Activated T-cell treated with anti-CD3 and anti-CD28 coated beads, Interleukin-2, amount 50 U/mL, for 24 hours (primary cell): ENCODE results near the gene TREML1.
"Not testable (repeated sequence)": the region's sequence is repeated elsewhere in the genome, so short reads cannot be mapped to it uniquely, and the experiment has no call there.

Source experiments
- DNase-seq: peaks from one replicate; pipeline ENCODE4 v3.0.0-alpha.2; 2020
- H3K27ac Mint-ChIP-seq: 2 replicates; pipeline ENCODE4 v1.8.0; 2020; ENCODE audit warnings: mild to moderate bottlenecking, mixed read lengths
- H3K27me3 Mint-ChIP-seq: 2 replicates; pipeline ENCODE4 v1.8.0; 2020; ENCODE audit warnings: mixed read lengths
- H3K36me3 Mint-ChIP-seq: 2 replicates; pipeline ENCODE4 v1.8.0; 2020; ENCODE audit warnings: low read depth, mixed read lengths
- H3K4me1 Mint-ChIP-seq: 2 replicates; pipeline ENCODE4 v1.8.0; 2020; ENCODE audit warnings: low read depth, mixed read lengths
- H3K4me3 Mint-ChIP-seq: 2 replicates; pipeline ENCODE4 v1.8.0; 2020; ENCODE audit warnings: mild to moderate bottlenecking, moderate library complexity, mixed read lengths
- H3K9me3 Mint-ChIP-seq: 2 replicates; pipeline ENCODE4 v1.8.0; 2020; ENCODE audit warnings: mixed read lengths

Gene TREML1

GRCh38 chr6:41147917-41148316 is 6.2 kb downstream of the TREML1 start:
- H3K9me3 Mint-ChIP-seq, result no peaks in the 10 kb centered on the region
- DNase-seq, result no peak
- H3K36me3 Mint-ChIP-seq, result peaks cover 20% of the 10 kb centered on the region
- no peaks in the 10 kb centered on the region for H3K27me3 Mint-ChIP-seq
- no peak overlapping the region for H3K27ac Mint-ChIP-seq
- no peak overlapping the region for H3K4me3 Mint-ChIP-seq
- peaks cover 11% of the 10 kb centered on the region for H3K4me1 Mint-ChIP-seq

DNA sequence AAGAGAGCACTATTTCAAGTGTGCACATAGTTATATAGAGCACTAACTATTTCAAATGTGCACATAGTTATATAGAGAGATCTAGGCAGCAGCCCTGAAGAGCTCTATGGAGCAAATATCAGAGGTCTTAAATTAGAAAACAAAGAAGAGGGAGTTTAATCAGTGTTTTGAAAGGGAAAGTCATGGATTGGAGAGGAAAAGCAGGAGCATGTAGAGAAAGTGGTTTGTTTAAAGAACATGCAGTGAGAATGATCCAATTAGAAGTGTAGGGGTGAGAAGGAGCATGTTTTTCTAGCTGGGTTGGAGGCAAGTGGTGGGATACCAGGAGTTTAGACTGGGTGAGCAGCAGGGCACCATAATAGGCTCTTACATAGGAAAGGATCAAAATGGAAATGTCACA is 17.2 kb downstream of the TREML1 start:
- Mint-ChIP-seq H3K36me3 (peaks cover 31% of the 10 kb centered on the region), H3K27ac (no peak overlapping the region), H3K4me3 (no peak overlapping the region), H3K27me3 (no peaks in the 10 kb centered on the region), H3K4me1 (no peaks in the 10 kb centered on the region), H3K9me3 (no peaks in the 10 kb centered on the region)
- no peak for DNase-seq

DNA sequence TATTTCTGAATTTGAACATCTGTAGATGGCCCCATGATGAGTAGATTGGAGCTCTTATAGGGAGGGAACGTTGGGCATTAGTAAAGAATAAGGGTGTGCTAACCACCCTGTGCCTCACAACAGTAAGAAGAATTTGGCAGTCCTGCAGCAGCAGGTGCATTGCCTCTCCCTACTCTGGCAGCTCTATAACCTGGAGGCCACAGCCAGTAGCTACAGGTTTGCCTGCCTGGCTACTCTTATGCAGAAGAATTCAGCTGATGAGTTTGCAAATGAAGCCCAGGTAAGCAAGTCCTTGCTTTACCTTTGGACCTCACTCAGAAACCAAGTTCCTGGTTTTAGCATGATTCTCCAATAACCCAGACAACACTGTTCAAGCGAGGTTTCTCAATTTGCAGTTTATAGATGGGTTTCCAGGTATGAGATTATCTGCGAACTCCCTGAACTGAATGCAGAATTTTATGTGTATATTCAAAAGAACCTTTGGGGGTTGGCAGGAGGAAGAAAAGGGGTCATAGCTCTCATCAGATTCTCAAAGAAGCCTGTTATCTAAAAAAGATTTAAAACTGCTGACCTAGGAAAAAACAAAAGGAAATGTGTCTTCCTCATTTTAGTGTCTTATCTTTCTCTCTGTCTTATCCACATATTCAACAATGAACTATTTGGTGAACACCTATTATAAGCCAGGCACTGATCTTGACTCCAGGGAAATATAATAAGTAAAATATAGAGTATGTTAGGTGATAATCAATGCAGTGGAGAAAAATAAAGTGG is 18.9 kb downstream of the TREML1 start:
- no peak for DNase-seq
- peaks cover 24% of the 10 kb centered on the region for H3K36me3 Mint-ChIP-seq
- H3K27me3 Mint-ChIP-seq, result no peaks in the 10 kb centered on the region
- no peaks in the 10 kb centered on the region for H3K4me1 Mint-ChIP-seq
- no peak overlapping the region for H3K27ac Mint-ChIP-seq
- no peaks in the 10 kb centered on the region for H3K9me3 Mint-ChIP-seq
- H3K4me3 Mint-ChIP-seq, result no peak overlapping the region

DNA sequence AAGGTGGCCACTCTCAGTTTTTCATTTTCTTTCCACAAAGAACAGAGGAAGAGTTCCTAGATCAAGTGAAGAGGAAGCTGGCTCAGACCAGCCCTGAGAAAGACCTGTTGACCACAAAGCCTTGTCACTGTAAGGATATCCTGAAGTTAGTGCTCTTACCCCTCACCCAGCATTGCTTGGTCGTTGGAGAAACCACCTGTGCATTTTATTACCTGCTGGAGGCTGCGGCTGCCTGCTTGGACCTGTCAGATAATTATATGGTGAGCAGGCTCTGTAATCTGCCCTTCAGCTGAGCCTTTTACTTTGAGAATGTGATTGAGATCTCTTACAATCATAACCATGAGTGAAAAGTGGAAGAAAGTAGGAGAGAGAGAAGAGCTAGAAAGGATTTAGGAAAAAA is 21.9 kb downstream of the TREML1 start:
- no peak overlapping the region for H3K4me3 Mint-ChIP-seq
- no peaks in the 10 kb centered on the region for H3K4me1 Mint-ChIP-seq
- peaks cover 28% of the 10 kb centered on the region for H3K36me3 Mint-ChIP-seq
- DNase-seq, result no peak
- no peak overlapping the region for H3K27ac Mint-ChIP-seq
- H3K27me3 Mint-ChIP-seq, result no peaks in the 10 kb centered on the region
- H3K9me3 Mint-ChIP-seq, result no peaks in the 10 kb centered on the region

GRCh38 chr6:41125282-41125681 is 28.9 kb downstream of the TREML1 start:
- H3K36me3 Mint-ChIP-seq, result peaks cover 41% of the 10 kb centered on the region
- no peak for DNase-seq
- H3K9me3 Mint-ChIP-seq, result no peaks in the 10 kb centered on the region
- no peaks in the 10 kb centered on the region for H3K4me1 Mint-ChIP-seq
- no peak overlapping the region for H3K27ac Mint-ChIP-seq
- no peaks in the 10 kb centered on the region for H3K27me3 Mint-ChIP-seq
- no peak overlapping the region for H3K4me3 Mint-ChIP-seq

GRCh38 chr6:41122918-41123317 is 31.2 kb downstream of the TREML1 start:
- DNase-seq, result no peak
- H3K4me3 Mint-ChIP-seq, result no peak overlapping the region
- no peaks in the 10 kb centered on the region for H3K9me3 Mint-ChIP-seq
- H3K36me3 Mint-ChIP-seq, result peaks cover 41% of the 10 kb centered on the region
- H3K27me3 Mint-ChIP-seq, result no peaks in the 10 kb centered on the region
- no peak overlapping the region for H3K27ac Mint-ChIP-seq
- H3K4me1 Mint-ChIP-seq, result no peaks in the 10 kb centered on the region

DNA sequence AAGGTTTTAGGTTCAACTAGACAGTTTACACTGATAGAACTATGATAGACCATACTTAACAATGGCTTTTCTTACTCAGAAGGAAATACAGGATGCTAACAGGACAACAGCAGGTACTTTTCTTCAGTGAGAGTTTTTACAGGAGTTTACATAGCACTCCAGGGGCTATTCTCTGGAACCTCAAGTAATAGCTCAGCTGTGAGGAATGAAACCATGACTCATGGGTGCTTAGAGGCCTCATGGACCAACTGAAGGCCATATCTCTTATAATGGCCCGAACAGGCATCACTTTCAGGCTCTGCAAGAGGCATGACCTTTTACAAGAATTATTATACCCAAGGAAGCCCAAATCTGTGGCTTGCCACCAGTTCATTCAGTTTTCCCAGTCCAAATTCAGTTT is 31.8 kb downstream of the TREML1 start:
- Mint-ChIP-seq H3K27ac (no peak overlapping the region), H3K36me3 (peaks cover 45% of the 10 kb centered on the region), H3K27me3 (no peaks in the 10 kb centered on the region), H3K4me3 (no peak overlapping the region), H3K9me3 (no peaks in the 10 kb centered on the region), H3K4me1 (no peaks in the 10 kb centered on the region)
- no peak for DNase-seq

DNA sequence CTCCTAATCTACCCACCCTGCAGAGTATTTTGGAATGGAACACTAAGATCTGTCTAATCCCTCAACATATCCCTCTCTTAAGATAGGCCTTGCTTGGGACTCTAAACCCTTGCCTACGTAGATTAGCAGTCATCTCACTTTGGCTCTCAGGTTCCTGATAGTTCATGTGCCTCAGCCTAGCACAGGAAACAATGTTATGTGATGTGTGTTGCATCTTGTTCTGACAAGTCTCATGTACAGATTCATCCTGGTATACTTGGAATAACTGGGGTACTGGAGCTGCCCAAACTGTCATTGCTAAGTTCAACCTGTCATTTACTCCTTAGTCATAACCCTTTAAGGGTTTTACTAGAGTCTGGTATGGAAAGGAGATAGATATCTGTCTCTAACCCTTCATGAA is 34.1 kb downstream of the TREML1 start:
- Mint-ChIP-seq H3K27me3 (no peaks in the 10 kb centered on the region), H3K4me1 (no peaks in the 10 kb centered on the region), H3K36me3 (peaks cover 42% of the 10 kb centered on the region), H3K4me3 (no peak overlapping the region), H3K27ac (no peak overlapping the region), H3K9me3 (no peaks in the 10 kb centered on the region)
- no peak for DNase-seq

DNA sequence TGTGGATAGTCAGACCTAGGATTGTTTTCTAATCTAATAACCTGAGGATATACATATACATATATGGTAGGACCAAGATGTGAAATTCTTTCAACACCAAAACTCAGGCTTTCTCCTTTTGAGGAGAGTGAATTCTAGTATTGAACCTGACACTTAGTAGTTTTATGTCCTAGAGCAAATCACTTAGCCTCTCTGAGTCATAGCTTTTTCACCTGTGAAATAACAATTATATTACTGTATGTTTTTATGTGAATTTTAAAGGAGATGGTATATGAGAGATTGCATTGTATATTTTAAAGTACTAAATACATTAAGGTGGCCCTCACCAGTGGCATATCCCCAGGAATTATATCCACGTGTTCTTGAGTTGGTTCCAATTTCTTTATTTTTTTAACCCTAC is 34.6 kb downstream of the TREML1 start:
- no peaks in the 10 kb centered on the region for H3K4me1 Mint-ChIP-seq
- H3K36me3 Mint-ChIP-seq, result peaks cover 40% of the 10 kb centered on the region
- no peaks in the 10 kb centered on the region for H3K9me3 Mint-ChIP-seq
- no peak overlapping the region for H3K4me3 Mint-ChIP-seq
- H3K27me3 Mint-ChIP-seq, result no peaks in the 10 kb centered on the region
- no peak for DNase-seq
- no peak overlapping the region for H3K27ac Mint-ChIP-seq

GRCh38 chr6:41115027-41115426 is 39.1 kb downstream of the TREML1 start:
- H3K36me3 Mint-ChIP-seq, result peaks cover 21% of the 10 kb centered on the region
- H3K27me3 Mint-ChIP-seq, H3K4me1 Mint-ChIP-seq, H3K27ac Mint-ChIP-seq, H3K4me3 Mint-ChIP-seq, H3K9me3 Mint-ChIP-seq, DNase-seq: not testable (repeated sequence)

GRCh38 chr6:41111017-41111416 is 43.1 kb downstream of the TREML1 start:
- Mint-ChIP-seq H3K4me3 (no peak overlapping the region), H3K4me1 (no peaks in the 10 kb centered on the region), H3K27me3 (no peaks in the 10 kb centered on the region), H3K9me3 (no peaks in the 10 kb centered on the region), H3K36me3 (peaks cover 16% of the 10 kb centered on the region), H3K27ac (no peak overlapping the region)
- no peak for DNase-seq

DNA sequence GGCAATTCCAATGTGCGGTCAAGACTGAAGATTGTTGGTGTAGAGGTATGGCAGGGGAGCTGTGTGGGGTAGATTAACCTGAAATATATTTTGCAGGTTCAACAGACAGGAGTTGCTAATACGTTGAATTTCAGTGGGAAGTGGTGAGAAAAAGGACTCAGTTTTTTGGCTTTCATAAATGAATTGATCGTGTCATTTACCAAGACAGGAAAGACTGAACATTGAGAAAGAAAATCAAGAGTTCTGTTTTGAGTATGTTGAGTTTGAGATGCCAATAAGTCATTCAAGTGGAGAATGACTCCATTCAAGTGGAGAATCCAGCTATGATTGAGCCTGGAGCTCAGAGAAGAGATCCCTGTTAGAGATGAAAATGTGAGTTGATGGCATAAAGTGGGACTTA is 50.3 kb downstream of the TREML1 start:
- no peak for DNase-seq
- Mint-ChIP-seq H3K36me3 (peaks cover 35% of the 10 kb centered on the region), H3K4me3 (no peak overlapping the region), H3K27ac (no peak overlapping the region), H3K27me3 (no peaks in the 10 kb centered on the region), H3K9me3 (no peaks in the 10 kb centered on the region), H3K4me1 (peaks cover 2% of the 10 kb centered on the region)

DNA sequence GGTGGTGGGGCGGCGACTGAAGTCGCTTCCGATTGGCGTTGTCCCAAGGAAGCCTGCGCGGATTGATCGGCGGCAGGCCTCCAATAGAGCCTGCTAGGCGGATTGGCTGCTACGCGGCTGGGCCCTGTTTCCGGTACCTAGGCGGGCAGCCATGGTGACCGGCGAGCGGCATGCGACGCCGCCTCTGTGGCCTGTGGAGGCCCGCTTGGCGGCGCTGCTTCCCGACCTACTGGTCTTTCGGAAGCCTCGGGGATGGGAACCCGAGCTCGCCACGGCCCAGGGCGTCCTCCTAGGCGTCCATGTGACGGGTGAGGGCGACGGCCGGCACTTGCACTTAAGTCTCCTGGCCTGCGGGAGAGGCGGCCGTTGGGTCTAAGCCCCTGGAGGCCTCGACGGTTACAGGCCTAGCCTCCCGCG is 53.3 kb downstream of the TREML1 start:
- no peak for DNase-seq
- Mint-ChIP-seq H3K4me1 (peaks cover 3% of the 10 kb centered on the region), H3K27ac (no peak overlapping the region), H3K9me3 (no peaks in the 10 kb centered on the region), H3K27me3 (no peaks in the 10 kb centered on the region), H3K36me3 (peaks cover 65% of the 10 kb centered on the region), H3K4me3 (no peak overlapping the region)
